GM19467 (cell line): ENCODE results near the gene KIAA1671.

Source experiments
- ATAC-seq: cut with Tn5 transposase; IDR thresholded peaks from one replicate; pipeline ENCODE4 v1.9.1; 2021; ENCODE audit warnings: mild to moderate bottlenecking, moderate library complexity; ENCODE audit not compliant: unreplicated experiment

KIAA1671 gene

DNA sequence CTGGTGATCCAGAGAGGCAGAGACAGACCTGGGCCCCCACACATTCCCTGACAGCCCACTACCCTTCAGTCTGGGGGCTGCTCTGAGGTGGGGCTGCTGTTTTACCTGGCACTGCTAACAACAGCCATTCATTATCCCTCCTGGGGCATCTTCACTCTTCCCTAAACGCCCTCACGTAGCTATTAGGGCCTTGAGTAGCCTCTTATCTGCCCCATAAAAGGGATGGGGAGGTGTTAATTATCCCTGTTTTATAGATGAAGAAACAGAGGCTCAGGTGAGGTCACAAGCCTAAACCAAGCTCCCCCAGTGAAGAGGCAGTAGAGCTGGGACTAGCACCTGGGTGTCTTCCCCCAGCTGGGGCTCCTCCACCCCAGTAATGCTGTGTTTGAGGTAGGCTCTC, 79.5 kb downstream of the KIAA1671 start:
- ATAC-seq = no peak

DNA sequence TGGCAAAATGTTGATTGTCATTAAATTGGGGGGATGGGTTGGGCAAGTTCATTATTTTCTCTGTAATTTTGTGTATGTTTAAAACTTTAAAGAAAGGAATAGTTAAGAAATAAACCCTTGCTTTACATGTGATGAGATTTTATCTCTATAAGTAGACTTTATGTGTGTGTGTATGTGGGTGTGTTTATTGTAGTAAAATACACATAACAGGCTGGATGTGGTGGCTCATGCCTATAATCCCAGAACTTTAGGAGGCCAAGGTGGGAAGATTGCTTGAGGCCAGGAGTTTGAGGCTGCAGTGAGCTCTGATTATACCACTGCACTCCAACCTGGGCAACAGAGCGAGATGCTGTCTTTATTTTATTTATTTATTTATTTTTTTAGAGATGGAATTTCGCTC, 83.2 kb downstream of the KIAA1671 start:
- no peak for ATAC-seq

GRCh38 chr22:25038239-25038638, 85.7 kb downstream of the KIAA1671 start:
- no peak for ATAC-seq

- ATAC-seq = no peak
Measured at GRCh38 chr22:25038771-25039170, 86.3 kb downstream of the KIAA1671 start.

- no peak for ATAC-seq
Measured at GRCh38 chr22:25039255-25039654, 86.7 kb downstream of the KIAA1671 start.

- no peak for ATAC-seq
Measured at GRCh38 chr22:25039754-25040153, 87.2 kb downstream of the KIAA1671 start.

- no peak for ATAC-seq
Measured at GRCh38 chr22:25045159-25045558, 92.6 kb downstream of the KIAA1671 start.

DNA sequence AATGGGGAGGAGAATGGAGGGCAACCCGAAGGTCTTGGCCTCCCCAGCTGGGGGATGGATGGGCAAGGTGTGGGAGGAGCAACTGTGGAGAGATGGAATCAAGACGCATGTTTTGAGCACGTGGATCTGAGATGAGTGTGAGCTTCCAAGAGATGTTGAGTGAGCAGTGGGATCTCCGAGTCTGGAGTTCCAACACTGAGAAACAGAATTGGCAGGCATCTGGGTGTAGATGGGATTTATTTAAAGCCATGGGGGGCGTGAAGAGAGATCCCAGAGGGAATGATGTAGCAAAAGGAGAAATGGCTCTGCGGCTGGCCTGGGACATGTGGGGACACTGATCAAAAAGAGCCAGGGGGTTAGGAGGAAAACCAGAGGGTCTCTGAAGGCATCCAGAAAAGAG, 95.6 kb downstream of the KIAA1671 start:
- no peak for ATAC-seq

DNA sequence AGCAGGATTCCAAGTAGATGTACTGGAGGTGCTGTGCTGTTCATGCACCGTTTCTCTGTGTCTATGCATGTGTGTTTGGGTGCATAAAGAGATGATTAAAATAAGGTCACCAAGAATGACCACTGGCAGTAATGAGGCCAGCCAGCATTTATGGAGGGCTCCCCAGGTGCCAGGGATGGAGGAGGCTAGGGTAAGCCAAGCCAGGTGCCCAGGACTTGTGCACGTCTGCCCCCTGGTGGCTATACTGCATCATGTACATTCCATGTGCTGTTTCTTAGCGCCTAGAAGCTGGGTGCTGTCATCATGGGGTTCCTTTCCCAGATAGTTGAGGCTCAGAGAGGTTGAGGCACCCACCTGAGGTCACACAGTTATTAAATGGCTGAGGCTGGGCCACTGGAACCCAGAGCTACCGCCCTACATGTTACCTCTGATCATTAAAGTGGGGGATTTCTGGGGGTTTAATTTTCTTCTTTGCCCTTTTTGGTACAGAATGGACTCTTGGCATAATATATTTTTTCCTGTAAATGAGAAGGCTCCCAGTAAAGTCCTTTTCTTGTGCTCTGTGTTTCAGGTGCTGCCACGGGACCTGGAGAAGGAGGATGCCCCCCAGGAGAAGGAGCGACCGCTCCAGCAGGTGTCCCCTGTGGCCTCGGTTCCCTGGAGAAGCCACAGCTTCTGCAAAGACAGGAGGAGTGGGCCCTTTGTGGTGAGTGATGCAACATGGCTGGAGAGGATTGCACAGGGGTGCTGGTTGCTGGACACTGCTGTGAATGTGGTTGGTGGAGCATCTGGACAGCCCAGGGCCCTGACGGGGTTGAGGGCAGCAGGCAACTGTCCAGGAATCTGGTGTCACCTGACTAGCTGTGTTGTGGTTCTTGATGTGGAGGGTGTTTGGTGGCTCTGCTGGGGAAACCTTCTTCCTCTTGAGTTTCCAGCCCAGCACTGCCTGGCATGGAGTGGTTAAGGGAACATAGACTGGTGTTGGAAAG, 96.4 kb downstream of the KIAA1671 start:
- ATAC-seq = no peak

- no peak for ATAC-seq
Measured at GRCh38 chr22:25049770-25050169, 97.3 kb downstream of the KIAA1671 start.

DNA sequence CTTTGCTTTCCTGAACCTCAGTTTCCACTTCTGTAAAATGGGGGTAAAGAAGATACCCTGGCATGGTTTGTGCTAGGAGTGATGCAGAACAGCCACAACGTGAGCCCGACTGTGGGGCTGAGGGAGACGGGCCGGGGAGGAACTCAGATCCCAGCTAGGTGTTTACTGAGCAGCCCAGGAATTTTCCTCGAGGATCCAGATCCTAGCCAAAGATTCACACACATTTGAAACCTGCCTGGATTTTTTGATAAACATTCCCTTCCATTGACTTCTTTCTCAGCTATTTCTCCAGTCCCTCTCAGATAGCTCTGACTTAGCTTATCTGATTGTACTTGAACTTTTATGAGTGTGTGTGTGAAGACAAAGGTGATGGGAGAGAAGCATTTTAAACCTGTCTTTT, 98.0 kb downstream of the KIAA1671 start:
- ATAC-seq = no peak

DNA sequence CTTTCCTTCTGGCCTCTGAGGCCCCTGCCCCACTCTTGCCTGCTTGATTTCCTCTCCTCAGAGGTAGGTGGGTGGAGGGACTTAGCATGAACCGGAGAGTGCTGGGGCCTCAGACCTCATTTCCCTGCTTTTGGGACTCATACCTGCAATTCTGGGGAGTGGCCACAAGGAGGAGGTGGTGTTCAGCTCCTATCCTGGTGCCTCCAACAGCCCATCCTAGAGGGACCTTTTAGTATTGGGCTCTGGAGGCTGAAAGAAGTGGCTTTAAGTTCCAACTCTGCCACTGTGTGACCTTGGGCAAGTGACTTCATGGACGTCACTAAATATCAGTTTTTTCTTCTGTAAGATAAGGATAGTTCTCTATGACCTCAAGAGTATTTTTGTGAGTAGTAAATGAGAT, 98.6 kb downstream of the KIAA1671 start:
- no peak for ATAC-seq

DNA sequence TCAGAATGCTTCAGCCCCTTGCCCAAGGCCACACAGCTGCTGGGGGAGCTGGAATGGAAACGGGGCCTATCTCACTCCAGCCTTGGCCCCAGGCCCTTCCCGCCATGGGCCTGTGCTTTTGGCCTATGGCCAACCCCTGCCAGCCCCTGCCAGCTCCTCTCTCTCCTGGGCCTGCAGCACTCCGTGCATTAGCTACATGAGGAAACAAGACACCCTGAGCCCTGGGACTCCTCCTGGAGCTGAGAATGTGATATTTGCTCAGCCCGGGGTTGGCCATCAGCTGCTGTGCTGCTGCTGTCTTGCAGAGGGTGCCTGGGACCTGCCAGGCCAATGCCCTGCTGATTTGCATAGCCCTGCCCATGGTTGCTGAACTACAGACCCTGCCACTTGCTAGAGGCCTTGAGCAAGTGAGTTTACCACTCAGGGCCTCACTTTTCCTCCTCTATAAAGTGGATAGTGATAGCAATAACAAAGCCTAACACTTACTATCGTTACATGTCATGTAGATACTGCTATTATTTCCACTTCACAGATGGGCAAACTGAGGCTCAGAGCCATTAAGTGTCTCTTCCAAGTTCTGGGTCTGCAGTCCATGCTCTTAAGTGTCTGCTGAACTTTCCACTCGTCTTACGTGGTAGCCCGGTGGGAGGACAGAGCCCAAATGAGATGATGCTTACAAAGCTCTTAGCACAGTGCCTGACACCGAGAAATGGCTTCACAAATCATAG, 99.6 kb downstream of the KIAA1671 start:
- ATAC-seq = no peak

DNA sequence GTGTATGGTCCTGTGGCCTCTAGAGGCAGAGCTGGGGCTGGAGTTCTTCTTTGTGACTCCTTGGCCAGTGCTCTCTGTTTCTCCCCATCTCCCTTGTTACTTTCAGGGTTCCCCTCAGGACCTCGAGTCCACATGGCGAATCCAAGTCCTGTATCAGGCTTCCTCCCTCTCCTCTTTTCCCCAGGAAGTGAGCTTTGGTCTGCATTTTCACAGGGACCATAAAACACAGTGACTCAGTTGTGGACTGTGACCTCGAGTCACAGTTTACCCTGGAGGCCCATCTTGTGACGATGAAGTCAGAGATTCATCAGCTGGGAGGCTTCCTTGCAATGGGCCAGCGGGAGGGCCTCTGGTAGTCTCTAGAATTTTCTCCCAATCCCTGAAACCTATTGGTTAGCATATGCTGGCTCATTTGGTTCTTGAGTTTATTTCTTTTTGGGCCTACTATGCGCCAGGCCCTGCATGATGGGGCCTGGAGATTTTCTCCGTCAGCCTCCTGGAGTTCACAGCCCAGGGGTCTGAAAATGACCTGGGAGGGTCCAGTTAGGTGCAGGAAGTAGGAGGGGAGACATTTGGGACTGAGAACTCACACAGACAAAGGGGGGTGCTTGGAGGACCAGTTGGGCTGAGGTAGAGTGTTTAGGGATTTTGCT, 100.8 kb downstream of the KIAA1671 start:
- no peak for ATAC-seq

DNA sequence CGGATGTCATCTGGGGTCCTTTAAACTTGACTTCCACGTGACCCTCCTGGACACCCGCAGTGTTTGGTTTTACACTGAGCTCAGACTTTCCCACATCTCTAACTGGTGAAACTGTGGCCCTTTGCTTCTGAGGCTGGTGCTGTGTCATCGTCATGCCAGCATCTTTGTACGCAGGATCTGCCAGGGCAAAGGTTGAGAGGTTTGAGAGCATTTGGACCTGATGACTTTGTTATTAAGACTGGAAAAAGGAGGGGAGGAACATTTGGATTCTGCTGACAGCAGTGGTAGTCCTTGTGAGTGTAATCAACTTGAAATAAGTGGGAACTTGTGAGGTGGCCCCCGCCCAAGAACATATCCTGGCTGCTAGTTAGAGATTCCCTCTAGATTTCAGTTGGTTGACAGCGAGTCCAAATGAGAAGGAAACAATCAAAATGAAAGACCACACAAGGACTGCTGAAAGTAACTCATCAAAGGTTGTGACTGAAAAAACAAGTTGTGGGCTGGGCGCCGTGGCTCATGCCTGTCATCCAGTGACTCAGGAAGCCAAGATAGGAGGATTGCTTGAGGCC, 102.5 kb downstream of the KIAA1671 start:
- ATAC-seq = no peak

DNA sequence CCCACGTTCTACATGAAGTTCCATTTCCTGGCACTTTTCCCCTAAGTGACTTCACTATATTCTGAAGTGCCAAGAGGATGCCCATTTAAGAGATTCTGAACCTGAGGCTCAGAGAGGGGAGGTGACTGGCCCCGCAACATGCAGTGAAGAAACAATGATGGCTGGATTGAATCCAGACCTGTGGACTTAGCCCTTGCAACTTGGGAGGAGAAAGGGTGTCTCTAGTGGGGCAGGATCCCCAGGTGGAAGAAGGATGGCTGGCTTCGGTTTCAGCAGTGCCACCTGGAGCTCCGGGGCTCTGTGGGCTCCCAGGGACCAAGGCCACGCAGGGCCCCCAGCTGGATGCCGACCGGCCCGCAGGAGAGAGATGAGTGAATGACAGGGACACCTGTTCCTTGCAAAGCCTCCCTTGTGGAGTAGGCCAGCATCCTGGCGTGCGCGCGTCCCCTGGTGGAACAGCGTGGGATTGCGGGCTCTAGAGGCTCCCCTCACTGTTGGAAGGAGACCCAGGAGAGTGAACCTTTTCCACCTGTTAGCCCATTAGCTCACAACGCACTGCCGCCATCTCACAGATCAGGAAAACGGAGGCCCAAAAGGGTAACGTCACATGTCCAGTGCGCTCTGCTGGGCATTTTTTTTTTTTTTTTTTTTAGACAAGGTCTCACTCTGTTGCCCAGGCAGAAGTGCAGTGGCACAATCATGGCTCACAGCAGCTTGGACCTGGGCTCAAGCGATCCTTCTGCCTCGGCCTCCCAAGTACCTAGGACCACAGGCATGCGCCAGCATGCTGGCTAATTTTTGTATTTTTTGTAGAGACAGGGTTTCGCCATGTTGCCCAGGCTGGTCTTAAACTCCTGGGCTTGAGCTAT, 104.7 kb downstream of the KIAA1671 start:
- ATAC-seq = no peak

DNA sequence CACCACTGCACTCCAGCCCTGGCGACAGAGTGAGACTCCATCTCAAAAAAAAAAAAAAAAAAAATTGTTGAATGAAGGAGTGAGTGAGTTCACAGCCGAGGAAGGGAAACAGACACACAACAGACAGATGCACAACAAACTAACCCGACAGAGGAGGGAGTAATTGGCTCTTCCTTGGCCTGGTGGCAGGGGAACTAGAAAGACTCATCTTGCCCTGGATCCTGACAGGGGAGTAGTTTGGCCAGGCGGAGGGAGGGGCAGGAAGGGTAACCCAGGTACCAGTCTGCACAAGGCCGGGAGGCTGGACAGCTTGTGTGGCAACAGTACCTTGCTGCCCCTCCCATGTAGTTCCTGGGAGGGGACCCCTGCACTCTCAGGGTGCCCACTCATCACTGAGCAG, 106.9 kb downstream of the KIAA1671 start:
- ATAC-seq = no peak

- no peak for ATAC-seq
Measured at GRCh38 chr22:25060522-25061071, 108.1 kb downstream of the KIAA1671 start.

- no peak for ATAC-seq
Measured at GRCh38 chr22:25061134-25061533, 108.6 kb downstream of the KIAA1671 start.
